Measurements from ENCODE around the gene MBNL2.

Gene MBNL2

DNA sequence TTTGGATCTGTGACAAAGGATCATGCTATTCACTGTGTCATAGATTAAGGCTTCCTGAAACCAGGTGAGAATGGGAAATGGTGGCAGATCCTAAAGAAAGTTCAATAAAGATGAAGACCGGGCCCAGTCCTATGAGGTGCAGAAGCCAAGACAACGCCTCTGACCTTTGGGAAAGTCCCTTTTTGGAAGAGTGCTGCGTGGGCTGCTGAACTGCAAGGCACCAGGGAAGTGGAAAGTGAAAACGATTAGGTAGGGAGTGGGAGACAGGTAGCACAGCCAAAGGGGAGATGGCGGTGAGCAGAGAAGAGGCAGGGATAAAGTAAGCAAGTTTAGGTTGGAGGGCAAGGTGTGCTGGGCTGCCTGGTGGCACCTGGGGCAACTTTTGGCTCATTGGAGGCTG lies 16.3 kb downstream of the MBNL2 start:
- Histone ChIP-seq H3K4me3 (replicated peaks; ENCODE audit: insufficient read depth, low read length) (no peak overlapping the region), H3K27me3 (ENCODE audit: insufficient read depth, poor library complexity, severe bottlenecking) (no peaks in the 10 kb centered on the region), H3K27ac (replicated peaks) (no peak overlapping the region)
- DNase-seq (ENCODE audit: low read depth in 1 of 2, low spot score in 1 of 2): no peak
- TF ChIP-seq, protein P1, sequence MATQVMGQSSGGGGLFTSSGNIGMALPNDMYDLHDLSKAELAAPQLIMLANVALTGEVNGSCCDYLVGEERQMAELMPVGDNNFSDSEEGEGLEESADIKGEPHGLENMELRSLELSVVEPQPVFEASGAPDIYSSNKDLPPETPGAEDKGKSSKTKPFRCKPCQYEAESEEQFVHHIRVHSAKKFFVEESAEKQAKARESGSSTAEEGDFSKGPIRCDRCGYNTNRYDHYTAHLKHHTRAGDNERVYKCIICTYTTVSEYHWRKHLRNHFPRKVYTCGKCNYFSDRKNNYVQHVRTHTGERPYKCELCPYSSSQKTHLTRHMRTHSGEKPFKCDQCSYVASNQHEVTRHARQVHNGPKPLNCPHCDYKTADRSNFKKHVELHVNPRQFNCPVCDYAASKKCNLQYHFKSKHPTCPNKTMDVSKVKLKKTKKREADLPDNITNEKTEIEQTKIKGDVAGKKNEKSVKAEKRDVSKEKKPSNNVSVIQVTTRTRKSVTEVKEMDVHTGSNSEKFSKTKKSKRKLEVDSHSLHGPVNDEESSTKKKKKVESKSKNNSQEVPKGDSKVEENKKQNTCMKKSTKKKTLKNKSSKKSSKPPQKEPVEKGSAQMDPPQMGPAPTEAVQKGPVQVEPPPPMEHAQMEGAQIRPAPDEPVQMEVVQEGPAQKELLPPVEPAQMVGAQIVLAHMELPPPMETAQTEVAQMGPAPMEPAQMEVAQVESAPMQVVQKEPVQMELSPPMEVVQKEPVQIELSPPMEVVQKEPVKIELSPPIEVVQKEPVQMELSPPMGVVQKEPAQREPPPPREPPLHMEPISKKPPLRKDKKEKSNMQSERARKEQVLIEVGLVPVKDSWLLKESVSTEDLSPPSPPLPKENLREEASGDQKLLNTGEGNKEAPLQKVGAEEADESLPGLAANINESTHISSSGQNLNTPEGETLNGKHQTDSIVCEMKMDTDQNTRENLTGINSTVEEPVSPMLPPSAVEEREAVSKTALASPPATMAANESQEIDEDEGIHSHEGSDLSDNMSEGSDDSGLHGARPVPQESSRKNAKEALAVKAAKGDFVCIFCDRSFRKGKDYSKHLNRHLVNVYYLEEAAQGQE (IDR thresholded peaks at IDR 0.05; ENCODE audit: insufficient replicate concordance, low read depth): no peak
- TF ChIP-seq POLR2AphosphoS5 (IDR thresholded peaks at IDR 0.05; ENCODE audit: low read depth) (no peak), SPI1 (IDR thresholded peaks at IDR 0.05; ENCODE audit: borderline replicate concordance, low read depth) (no peak), GABPA (IDR thresholded peaks at IDR 0.05; ENCODE audit: low read depth) (no peak)
- TF ChIP-seq, protein P2, sequence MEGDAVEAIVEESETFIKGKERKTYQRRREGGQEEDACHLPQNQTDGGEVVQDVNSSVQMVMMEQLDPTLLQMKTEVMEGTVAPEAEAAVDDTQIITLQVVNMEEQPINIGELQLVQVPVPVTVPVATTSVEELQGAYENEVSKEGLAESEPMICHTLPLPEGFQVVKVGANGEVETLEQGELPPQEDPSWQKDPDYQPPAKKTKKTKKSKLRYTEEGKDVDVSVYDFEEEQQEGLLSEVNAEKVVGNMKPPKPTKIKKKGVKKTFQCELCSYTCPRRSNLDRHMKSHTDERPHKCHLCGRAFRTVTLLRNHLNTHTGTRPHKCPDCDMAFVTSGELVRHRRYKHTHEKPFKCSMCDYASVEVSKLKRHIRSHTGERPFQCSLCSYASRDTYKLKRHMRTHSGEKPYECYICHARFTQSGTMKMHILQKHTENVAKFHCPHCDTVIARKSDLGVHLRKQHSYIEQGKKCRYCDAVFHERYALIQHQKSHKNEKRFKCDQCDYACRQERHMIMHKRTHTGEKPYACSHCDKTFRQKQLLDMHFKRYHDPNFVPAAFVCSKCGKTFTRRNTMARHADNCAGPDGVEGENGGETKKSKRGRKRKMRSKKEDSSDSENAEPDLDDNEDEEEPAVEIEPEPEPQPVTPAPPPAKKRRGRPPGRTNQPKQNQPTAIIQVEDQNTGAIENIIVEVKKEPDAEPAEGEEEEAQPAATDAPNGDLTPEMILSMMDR (IDR thresholded peaks at IDR 0.05; ENCODE audit: insufficient read depth, low read length): no peak

DNA sequence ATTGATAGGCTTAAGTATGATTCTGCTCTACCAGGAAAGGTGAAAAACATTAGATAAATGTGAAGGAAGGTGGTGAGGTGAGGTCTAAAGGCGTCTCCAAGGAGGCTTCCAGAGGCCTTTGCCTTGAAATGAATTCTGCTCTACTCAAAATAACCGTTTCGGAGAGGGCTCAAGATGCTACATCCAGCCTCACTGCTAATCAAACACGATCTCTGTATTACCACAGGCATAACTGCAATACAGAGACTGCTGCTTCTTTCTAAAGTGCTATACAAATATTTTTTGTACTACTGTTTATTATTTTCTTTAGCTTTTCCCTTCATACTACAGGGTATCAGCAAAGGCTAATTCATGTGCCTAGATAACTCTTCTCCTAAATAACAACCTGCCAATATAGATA lies 16.8 kb downstream of the MBNL2 start:
- TF ChIP-seq, protein P1 (IDR thresholded peaks at IDR 0.05; ENCODE audit: insufficient replicate concordance, low read depth): no peak
- TF ChIP-seq SPI1 (IDR thresholded peaks at IDR 0.05; ENCODE audit: borderline replicate concordance, low read depth): no peak
- H3K27ac ChIP-seq (replicated peaks): no peak overlapping the region
- DNase-seq (ENCODE audit: low read depth in 1 of 2, low spot score in 1 of 2): no peak
- H3K27me3 ChIP-seq (ENCODE audit: insufficient read depth, poor library complexity, severe bottlenecking): no peaks in the 10 kb centered on the region
- no peak overlapping the region for H3K4me3 ChIP-seq (replicated peaks; ENCODE audit: insufficient read depth, low read length)

DNA sequence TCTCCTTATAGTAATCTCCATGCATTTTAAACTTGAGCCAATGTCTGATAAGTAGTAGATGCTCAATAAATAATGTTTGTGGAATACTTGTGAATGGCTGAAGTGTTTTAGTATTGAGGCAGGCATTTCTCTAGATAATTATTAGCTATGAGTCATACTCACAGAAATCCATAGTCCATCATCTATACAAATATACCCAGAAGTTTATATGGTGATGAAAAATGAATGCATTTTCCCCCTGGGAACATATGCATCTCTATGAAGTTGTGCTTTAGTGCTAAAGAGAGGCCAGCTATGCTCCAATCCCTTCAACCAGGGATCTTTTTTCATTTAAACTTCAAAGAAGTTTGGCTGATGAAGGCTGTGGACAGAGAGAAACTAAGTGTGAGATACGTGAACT lies 17.2 kb downstream of the MBNL2 start:
- H3K27me3 ChIP-seq (ENCODE audit: insufficient read depth, poor library complexity, severe bottlenecking): no peaks in the 10 kb centered on the region
- H3K4me3 ChIP-seq (replicated peaks; ENCODE audit: insufficient read depth, low read length): no peak overlapping the region
- TF ChIP-seq POLR2AphosphoS5 (IDR thresholded peaks at IDR 0.05; ENCODE audit: low read depth): no peak
- TF ChIP-seq, protein P2 (IDR thresholded peaks at IDR 0.05; ENCODE audit: insufficient read depth, low read length): no peak
- TF ChIP-seq GABPA (IDR thresholded peaks at IDR 0.05; ENCODE audit: low read depth): no peak
- no peak for TF ChIP-seq SPI1 (IDR thresholded peaks at IDR 0.05; ENCODE audit: borderline replicate concordance, low read depth)
- TF ChIP-seq, protein P1 (IDR thresholded peaks at IDR 0.05; ENCODE audit: insufficient replicate concordance, low read depth): no peak
- no peak overlapping the region for H3K27ac ChIP-seq (replicated peaks)
- DNase-seq (ENCODE audit: low read depth in 1 of 2, low spot score in 1 of 2): no peak

Measured in HL-60 (cell line).